ENCODE data around the gene KRTAP6-1.

KRTAP6-1 gene, protein sequence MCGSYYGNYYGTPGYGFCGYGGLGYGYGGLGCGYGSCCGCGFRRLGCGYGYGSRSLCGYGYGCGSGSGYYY

DNA sequence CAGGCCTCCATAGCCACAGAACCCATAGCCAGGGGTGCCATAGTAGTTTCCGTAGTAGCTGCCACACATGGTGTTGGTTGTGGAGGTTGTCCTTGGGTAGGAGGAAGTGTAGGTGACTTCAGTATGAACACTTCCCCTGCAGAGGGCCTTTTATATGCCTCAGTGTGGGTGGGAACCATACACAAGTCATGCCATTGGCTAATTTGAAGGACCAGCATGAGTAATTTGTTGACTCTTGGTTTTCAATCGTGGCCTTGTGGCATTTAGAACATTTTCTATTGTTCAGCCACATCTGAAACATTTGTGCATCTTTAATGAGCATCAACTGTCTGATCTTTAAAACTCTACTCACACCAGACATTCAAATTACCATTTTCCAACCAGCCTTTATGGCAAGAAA is at the start of gene KRTAP6-1:
Gene KRTAP6-1 (minus strand): TSS at position 95 of the 400 bp plus-strand sequence. CDS start 26 bp downstream, at position 69.
- DNase-seq (ENCODE audit: low read depth in 2 of 2), result no peak

GRCh38 chr21:30652891-30653290 is 39.2 kb upstream of the KRTAP6-1 start:
- DNase-seq (ENCODE audit: low read depth in 2 of 2), result no peak

- no peak for DNase-seq (ENCODE audit: low read depth in 2 of 2)
Observed at GRCh38 chr21:30646904-30647414, 33.2 kb upstream of the KRTAP6-1 start.

DNA sequence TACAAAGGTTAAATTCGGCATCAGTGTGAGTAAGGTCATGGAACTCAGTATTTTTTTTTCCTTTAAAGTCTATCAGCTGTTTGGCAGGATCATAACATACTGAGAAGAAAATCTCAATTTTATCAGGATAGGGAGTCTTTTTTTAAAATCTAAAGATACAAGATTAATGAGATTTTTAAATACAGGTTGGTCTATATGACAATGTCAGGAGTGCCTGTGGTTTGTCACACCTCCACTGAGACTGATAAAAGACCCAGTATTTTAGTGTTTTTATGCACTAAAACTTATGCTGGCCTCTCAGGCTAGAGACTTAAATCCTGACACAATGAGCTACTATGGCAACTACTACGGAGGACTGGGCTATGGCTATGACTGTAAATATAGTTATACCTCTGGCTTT is 28.8 kb upstream of the KRTAP6-1 start, which contains the start of gene KRTAP20-3:
Gene KRTAP20-3 (plus strand): TSS at position 301 of the 400 bp plus-strand sequence.
- no peak for DNase-seq (ENCODE audit: low read depth in 2 of 2)

GRCh38 chr21:30638686-30639085 is 25.0 kb upstream of the KRTAP6-1 start:
- DNase-seq (ENCODE audit: low read depth in 2 of 2), result no peak

- DNase-seq (ENCODE audit: low read depth in 2 of 2), result no peak
Observed at GRCh38 chr21:30634906-30635305, 21.2 kb upstream of the KRTAP6-1 start, which contains the start of gene KRTAP20-2. TSS of gene KRTAP20-2 (plus strand) at chr21:30635206. CDS start at chr21:30635264, 58 bp downstream.

- DNase-seq (ENCODE audit: low read depth in 2 of 2), result no peak
Observed at GRCh38 chr21:30629200-30629599, 15.5 kb upstream of the KRTAP6-1 start.

- no peak for DNase-seq (ENCODE audit: low read depth in 2 of 2)
Observed at GRCh38 chr21:30628109-30628508, 14.4 kb upstream of the KRTAP6-1 start.

GRCh38 chr21:30625449-30626165 is 11.9 kb upstream of the KRTAP6-1 start:
- DNase-seq (ENCODE audit: low read depth in 2 of 2), result no peak

DNA sequence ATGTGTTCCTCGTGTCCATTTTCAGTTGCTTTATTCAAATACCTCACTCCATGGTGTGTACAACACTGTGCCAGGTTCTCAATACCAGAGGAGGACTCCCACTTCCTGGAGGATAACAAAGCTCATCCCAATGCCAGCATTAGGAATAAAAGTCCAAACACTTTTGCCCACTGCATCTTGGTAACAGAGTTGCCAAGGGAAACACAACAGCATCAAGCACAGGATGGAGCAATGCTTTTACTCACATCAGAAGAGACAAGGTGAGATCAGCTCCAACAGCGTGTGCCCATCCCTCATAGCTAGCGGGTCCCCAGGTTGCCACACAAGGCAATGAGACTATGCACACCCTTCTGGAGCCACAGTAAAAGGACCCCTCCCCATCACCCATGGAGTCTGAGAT is 9.6 kb upstream of the KRTAP6-1 start:
- DNase-seq (ENCODE audit: low read depth in 2 of 2), result no peak

DNA sequence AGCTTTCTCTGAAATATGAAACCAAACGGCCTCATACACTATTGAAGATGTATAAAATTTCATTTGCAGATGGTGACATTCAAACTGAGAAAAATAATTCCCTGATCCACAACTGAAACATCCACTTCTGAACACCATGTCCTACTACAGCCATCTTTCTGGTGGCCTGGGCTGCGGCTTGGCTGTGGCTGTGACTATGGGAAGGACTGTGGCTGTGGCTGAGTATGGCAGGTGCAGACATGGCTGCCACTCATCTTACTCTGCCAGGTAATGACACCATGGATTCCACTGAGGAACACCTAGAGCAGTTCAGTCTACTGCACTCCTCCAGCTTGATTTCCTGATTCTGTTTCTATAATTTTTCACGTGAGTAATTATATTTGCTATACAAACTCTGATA is 6.8 kb upstream of the KRTAP6-1 start, which contains the start of gene KRTAP20-4:
Gene KRTAP20-4 (plus strand): TSS at position 106 of the 400 bp plus-strand sequence.
- DNase-seq (ENCODE audit: low read depth in 2 of 2), result no peak

DNA sequence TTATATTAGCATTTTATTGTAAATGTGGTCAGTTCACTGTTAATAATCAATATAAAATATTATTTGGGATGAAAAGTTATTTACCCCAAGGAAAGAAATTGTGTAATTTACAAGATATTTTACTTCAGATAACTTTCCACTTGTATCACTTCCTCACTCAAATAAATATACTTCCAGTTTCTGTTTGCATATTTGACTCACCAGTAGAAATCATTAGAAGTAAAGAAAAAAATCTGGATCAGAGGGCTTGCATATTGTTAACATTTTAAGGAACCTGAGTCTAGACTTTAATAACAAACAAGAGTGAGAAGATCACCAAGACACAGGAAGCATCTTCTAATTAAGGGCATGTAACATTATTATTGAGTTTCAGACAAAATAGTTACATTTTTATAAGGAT is 6.3 kb upstream of the KRTAP6-1 start:
- DNase-seq (ENCODE audit: low read depth in 2 of 2), result no peak

DNA sequence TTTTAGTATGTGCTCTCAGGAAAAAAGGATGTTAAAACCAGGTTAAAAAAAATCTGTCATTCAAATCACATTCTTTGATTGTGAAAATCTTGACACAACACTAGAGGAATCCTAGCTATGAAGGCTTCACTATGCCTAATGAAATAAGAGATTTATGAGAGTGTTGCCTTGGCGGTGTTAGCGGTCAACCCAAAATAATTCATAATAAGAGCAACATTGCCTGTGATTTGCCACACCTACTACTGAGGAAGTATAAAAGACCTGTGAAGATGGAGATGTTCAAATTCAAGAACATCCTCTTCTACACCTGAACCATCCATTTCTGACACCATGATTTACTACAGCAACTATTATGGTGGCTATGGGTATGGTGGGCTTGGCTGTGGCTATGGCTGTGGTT is 2.4 kb upstream of the KRTAP6-1 start, which contains the start of gene KRTAP20-1:
Gene KRTAP20-1 (plus strand): TSS at position 301 of the 400 bp plus-strand sequence. CDS start 30 bp downstream, at position 331.
- DNase-seq (ENCODE audit: low read depth in 2 of 2), result no peak

DNA sequence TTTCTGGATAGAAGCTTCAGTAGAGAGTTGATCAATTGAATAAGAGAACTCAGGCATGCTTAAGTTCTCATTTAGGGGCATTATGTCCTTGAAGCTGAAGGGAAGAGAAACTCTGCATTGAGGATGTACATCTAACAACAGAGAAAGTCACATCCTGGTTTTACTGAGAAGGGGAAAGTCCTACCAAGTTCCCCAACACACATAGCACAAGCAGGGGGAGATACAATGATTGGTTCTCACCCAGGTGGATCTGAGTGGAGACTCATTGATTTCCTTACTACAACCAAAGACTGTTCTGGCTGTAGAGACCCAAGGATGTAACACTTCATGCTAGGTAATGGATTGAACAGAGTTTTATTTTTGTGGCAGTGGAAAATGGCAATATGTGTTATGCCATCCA is 1.5 kb upstream of the KRTAP6-1 start:
- DNase-seq (ENCODE audit: low read depth in 2 of 2), result no peak

- DNase-seq (ENCODE audit: low read depth in 2 of 2), result no peak
Observed at GRCh38 chr21:30612132-30612531, 1.6 kb downstream of the KRTAP6-1 start.

DNA sequence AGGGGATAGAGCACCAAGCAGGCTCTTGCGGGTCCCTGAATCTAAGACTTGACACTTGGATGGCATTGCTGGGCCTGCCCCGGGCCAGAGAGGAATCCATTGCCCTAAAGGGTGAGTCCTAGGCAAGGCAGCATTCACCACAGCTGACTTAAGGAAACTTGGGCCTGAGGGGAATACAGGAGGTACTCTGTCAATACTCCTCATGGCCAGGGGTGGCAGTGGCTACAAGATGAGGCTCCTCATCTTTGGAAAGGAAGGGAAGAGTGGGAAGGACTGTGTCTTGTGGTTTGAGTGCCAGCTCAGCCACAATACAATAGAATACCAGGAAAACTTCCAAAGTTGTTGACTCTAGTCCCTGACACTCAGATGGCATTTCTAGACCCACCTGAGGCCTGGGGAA is 7.8 kb downstream of the KRTAP6-1 start:
- DNase-seq (ENCODE audit: low read depth in 2 of 2), result no peak

DNA sequence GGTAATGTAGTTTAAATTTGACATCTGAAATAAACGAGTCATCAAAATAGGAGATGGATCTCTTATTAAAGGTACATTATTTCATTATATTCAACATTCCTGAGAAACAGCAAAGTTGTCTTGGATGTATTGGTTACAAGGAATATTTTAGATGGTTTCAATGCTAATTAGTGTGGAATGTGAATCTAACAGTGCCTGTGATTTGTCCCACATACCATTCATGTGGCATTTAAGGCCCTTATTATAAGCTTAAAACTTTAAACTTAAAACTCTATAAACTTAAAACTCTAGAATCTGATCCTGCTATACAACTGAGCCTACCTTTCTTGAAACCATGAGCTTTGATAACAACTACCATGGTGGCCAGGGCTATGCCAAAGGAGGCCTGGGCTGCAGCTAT is 12.9 kb downstream of the KRTAP6-1 start, which contains the start of gene KRTAP22-1:
Gene KRTAP22-1 (plus strand): TSS at position 301 of the 400 bp plus-strand sequence.
- no peak for DNase-seq (ENCODE audit: low read depth in 2 of 2)

- DNase-seq (ENCODE audit: low read depth in 2 of 2), result no peak
Observed at GRCh38 chr21:30598802-30599201, 14.9 kb downstream of the KRTAP6-1 start, which contains the start of gene KRTAP6-2. TSS of gene KRTAP6-2 (minus strand) at chr21:30598902. CDS start at chr21:30598874, 28 bp downstream.

DNA sequence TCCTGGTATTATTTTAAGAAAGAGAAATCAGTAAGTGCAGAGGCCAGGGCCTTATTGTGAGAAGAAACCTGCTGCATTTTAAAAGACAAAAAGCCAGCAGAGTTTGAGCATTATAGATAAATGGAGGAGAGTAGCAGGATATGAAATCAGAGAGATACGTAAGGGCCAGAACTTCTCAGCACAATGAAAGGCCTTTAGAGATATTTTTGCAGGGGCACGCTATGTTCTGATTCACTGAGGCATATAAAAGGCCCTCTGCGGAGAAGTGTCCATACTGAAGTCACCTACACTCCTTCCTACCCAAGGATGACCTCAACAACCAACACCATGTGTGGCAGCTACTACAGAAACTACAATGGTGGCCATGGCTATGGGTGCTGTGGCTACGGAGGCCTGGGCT is 21.6 kb downstream of the KRTAP6-1 start, which contains the start of gene KRTAP6-3:
Gene KRTAP6-3 (plus strand): TSS at position 301 of the 400 bp plus-strand sequence. CDS start 6 bp downstream, at position 307.
- no peak for DNase-seq (ENCODE audit: low read depth in 2 of 2)

- no peak for DNase-seq (ENCODE audit: low read depth in 2 of 2)
Observed at GRCh38 chr21:30590297-30590696, 23.4 kb downstream of the KRTAP6-1 start, which contains the start of gene KRTAP22-2. TSS of gene KRTAP22-2 (minus strand) at chr21:30590397.

DNA sequence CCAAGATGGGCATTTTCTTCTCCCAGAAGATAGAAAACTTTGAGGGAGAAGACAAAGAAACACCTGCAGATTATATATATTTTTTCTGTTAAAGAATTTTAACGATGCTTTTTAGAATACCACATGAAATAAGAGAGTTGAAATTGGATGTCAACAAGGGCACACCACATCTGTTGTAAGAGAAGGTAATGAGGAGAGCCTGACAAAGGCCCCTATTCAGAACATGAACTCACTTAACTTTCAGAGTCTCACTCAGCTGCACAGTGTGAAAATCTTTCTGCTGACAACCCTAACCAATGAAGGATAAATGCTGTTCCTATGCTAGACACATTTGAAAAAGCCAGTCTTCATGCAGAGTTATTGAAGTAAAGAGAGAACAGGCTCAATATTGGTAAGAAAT is 30.9 kb downstream of the KRTAP6-1 start:
- DNase-seq (ENCODE audit: low read depth in 2 of 2), result no peak

DNA sequence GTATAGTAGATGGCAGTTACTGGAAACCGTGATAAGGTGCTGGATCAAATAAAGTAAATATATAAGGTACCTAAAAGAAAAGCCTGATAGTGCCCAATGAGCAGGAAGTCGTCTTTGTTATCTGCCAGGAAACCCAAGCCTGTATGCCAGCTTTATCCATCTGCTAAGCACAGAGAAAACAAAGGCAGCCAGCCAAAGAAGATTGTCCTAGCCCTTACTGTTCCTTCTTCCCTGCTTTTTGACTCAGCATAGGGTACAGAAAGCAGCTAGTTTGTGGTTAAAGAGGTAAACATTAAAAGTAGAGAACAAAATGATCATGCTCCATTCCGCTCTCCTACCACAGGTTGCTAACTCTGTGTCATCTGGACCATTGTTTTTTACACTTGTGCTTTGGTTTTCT is 33.6 kb downstream of the KRTAP6-1 start:
- no peak for DNase-seq (ENCODE audit: low read depth in 2 of 2)

GRCh38 chr21:30579346-30579745 is 34.4 kb downstream of the KRTAP6-1 start:
- no peak for DNase-seq (ENCODE audit: low read depth in 2 of 2)
